GM19468 (cell line): Measurements from ENCODE around the gene BEND5.

Experiments used
- ATAC-seq: cut with Tn5 transposase; IDR thresholded peaks from one replicate; pipeline ENCODE4 v1.9.1; 2021; ENCODE audit warnings: mild to moderate bottlenecking, moderate library complexity, moderate number of reproducible peaks; ENCODE audit not compliant: unreplicated experiment; ENCODE audit errors: extremely low read depth

BEND5 gene

GRCh38 chr1:48767975-48768510 lies 8.6 kb downstream of the BEND5 start:
- no peak for ATAC-seq

GRCh38 chr1:48765335-48765734 lies 11.4 kb downstream of the BEND5 start:
- ATAC-seq = no peak

DNA sequence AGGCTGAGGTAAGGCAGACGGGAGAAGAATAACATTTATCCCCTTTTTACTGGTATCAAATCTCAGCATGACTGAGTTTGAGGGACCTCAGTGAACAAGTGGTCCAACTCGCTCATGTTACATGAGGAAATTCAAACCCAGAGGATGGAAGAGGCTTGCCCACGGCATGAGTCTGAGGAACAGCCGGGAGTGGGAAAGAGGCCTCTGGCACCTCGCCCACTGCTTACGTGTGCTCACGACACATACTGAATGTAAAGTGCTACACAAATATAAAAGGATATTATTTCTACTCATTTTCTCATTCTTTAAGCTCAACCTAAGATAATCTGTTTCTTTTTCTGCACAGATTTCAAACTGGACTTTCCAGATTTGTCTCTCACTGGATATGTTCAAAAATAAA lies 14.7 kb downstream of the BEND5 start:
- no peak for ATAC-seq

DNA sequence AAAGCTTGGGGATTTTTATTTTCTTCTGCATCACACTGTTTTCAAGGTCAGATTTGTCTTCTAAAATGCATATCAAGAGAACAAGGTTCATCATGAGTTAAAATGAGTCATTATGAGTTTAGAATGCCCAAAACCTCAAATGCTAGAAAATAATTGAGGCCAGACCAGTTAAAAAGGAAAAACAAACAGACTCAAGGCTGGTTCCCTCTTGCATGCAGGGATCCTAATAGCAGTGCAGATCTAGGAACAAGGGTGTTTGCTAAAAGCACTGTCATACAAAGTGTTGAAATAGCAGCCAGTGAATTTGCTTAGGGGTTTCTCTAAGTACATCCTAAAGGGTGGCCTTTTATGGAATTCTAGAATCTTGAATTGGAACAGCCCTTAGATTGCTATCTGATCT lies 15.3 kb downstream of the BEND5 start:
- no peak for ATAC-seq

- no peak for ATAC-seq
Observed at GRCh38 chr1:48760857-48761256, 15.8 kb downstream of the BEND5 start.

GRCh38 chr1:48758976-48759375 lies 17.7 kb downstream of the BEND5 start:
- ATAC-seq = no peak

- ATAC-seq = no peak
Observed at GRCh38 chr1:48757363-48757762, 19.3 kb downstream of the BEND5 start.

GRCh38 chr1:48756683-48757316 lies 19.9 kb downstream of the BEND5 start:
- no peak for ATAC-seq

- no peak for ATAC-seq
Observed at GRCh38 chr1:48753293-48753692, 23.4 kb downstream of the BEND5 start.

GRCh38 chr1:48750109-48750508 lies 26.6 kb downstream of the BEND5 start:
- ATAC-seq = peak; percentile 75

GRCh38 chr1:48749068-48749467 lies 27.6 kb downstream of the BEND5 start:
- ATAC-seq = no peak

- ATAC-seq = no peak
Observed at GRCh38 chr1:48746906-48747305, 29.8 kb downstream of the BEND5 start.

- ATAC-seq = no peak
Observed at GRCh38 chr1:48744032-48744431, 32.7 kb downstream of the BEND5 start.

GRCh38 chr1:48743480-48743879 lies 33.2 kb downstream of the BEND5 start:
- no peak for ATAC-seq

GRCh38 chr1:48741380-48741779 lies 35.3 kb downstream of the BEND5 start:
- ATAC-seq = no peak

- no peak for ATAC-seq
Observed at GRCh38 chr1:48740621-48741020, 36.1 kb downstream of the BEND5 start.

GRCh38 chr1:48739091-48739490 lies 37.6 kb downstream of the BEND5 start:
- no peak for ATAC-seq

- ATAC-seq = no peak
Observed at GRCh38 chr1:48738356-48738755, 38.3 kb downstream of the BEND5 start.

DNA sequence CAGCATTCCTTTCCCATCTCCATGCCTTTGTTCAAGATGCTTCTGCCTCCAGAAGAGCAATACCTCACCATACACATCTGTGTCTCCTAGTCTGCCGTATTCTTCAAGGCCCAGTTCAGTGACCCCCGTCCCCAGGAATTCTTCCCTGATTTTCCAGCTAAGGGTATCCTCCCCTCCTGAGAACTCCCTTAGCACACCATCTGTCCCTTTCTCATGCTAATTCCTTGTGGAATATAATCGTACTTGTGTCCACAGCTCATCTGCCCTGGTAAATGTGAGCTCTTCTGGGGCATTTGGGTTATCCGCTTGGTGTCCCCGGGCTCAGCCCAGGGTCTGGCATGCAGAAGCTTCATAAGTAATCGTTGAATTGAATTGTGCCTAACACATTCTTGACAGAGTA lies 40.9 kb downstream of the BEND5 start:
- no peak for ATAC-seq

DNA sequence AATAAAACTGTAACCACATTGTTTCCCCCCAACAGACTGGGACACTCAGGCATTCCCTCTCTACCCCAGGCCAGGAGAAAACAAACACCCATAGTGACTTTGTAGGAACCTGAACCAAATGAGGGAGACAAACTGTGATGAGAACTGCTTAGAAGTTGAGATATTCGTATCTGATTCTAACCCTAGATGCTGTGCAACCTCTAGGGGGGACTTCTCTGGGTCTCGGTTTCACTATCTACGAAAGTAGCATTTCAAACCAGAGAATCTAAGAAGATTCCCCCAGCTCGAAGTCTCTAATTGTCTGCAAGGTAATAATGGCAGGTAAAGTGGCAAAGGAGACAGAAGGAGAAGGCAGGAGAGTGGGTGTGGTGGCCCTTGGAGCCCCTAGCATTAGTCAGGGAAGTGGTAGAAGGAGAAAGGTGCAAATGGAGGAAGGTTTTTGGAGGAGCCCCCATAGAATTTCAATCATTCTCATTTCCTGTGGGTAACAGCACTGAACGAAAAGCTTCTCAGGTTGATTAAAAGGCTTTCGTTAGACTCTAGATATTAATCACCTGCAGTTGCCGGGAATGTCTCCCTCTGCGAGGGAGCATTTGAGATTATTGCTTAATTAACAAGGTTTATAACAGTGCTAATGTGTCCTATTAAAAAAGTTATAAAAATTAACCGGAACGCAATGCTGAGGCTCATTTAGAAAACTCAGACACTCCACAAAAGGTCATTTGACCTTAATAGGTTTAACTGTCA lies 46.4 kb downstream of the BEND5 start:
- ATAC-seq = no peak

GRCh38 chr1:48728584-48728983 lies 48.1 kb downstream of the BEND5 start:
- ATAC-seq = no peak
